ENCODE measurements around the gene DOCK10. TPM values are rescaled to one million over a fixed set of nuclear protein-coding genes. Genes with fewer than 3 reads are reported as not detected.
"Not testable (repeated sequence)": the region's sequence is repeated elsewhere in the genome, so short reads cannot be mapped to it uniquely, and the experiment has no call there.

DOCK10 gene
- total RNA-seq (ENCODE audit: insufficient read depth, low replicate concordance), result 25.5 TPM

- peak; percentile 24 for DNase-seq (ENCODE audit: low spot score)
Observed at GRCh38 chr2:225041851-225042799, at the start of gene DOCK10. DOCK10 (minus strand) TSS chr2:225042468; CDS start chr2:225042374, 94 bp downstream.

GRCh38 chr2:225091336-225091735, 49.1 kb upstream of the DOCK10 start:
- no peak for DNase-seq (ENCODE audit: low spot score)

- no peak for DNase-seq (ENCODE audit: low spot score)
Observed at GRCh38 chr2:225090746-225091145, 48.5 kb upstream of the DOCK10 start.

- DNase-seq (ENCODE audit: low spot score), result no peak
Observed at GRCh38 chr2:225086915-225087314, 44.6 kb upstream of the DOCK10 start.

DNA sequence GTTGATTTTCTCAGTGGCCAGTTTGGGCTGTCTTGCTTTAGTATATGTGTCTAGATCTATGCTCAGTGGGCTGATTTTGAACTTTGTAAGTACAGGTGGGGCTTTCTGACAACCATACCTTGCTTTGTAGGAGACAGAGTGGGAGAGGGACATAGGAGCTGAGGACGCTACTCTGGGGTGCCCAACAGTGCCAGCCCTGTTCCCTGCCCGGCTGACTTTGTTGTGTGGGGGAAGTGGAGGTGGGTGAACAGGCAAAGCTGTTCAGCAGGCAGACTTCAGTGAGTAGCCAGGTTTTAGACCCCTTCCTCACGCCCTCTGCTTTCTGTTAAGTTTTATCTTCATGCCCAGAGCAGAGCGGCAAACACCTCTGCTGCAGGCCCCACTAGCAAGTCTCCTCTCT, 44.2 kb upstream of the DOCK10 start:
- no peak for DNase-seq (ENCODE audit: low spot score)

- no peak for DNase-seq (ENCODE audit: low spot score)
Observed at GRCh38 chr2:225083276-225083675, 41.0 kb upstream of the DOCK10 start.

- DNase-seq (ENCODE audit: low spot score), result no peak
Observed at GRCh38 chr2:225076125-225076524, 33.9 kb upstream of the DOCK10 start.

- no peak for DNase-seq (ENCODE audit: low spot score)
Observed at GRCh38 chr2:225074919-225075681, 32.8 kb upstream of the DOCK10 start.

DNA sequence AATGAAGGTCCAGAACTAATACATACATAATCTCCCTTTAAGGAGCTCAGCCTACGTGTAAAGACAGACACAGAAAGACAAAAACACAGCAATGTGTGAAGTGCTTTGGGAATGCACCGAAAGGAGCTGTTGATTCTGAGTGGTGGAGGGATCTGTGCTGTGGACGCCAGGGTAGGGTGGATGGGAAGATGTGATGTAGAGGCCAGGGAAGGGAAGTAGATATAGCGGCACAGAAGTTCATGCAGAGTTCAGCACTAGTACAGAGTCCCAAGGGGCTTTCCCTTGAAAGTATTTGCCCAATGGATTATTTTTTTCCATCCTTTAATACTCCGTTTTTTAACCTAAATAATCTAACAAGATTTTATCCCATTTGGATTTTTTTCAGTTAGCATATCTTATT, 32.1 kb upstream of the DOCK10 start:
- DNase-seq (ENCODE audit: low spot score), result no peak

GRCh38 chr2:225073198-225073597, 30.9 kb upstream of the DOCK10 start:
- no peak for DNase-seq (ENCODE audit: low spot score)

DNA sequence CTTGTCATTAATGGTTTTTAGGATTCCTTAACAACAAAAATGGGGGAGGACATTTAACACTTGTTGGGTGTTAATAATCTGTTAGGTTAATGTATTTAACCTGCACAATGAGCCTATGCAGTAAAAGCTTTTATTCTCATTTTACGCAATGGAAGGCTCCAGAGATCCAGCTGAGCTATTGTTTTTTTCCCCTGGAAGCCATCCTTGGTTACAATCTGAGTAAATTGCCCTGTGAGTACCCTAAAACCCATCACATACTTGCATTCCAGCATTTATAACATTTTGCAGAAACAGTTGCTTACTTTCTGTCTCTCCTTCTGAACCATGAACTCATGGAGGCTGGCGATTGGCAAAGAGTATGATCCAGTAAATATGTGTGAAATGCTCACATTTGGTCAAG, 30.2 kb upstream of the DOCK10 start:
- DNase-seq (ENCODE audit: low spot score), result no peak

DNA sequence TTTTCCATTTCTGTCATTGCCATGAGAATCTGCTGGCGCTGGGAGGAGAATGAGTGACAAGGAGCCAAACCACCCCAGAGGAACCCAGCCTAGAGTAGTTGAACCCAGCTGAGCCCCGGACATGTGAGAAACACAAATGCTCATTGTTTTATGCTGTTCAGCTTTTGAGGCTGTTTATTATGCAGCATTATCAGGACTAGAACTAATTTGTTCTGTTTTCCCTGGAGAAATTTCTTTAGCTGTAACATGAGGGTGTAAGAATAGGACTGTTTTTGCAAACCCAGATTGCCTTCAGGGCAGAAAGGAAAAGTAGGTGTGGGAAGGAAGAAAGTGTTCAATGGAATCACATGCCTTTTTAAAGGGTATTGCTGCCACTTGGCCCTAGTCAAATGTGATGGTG, 28.5 kb upstream of the DOCK10 start:
- DNase-seq (ENCODE audit: low spot score), result no peak

DNA sequence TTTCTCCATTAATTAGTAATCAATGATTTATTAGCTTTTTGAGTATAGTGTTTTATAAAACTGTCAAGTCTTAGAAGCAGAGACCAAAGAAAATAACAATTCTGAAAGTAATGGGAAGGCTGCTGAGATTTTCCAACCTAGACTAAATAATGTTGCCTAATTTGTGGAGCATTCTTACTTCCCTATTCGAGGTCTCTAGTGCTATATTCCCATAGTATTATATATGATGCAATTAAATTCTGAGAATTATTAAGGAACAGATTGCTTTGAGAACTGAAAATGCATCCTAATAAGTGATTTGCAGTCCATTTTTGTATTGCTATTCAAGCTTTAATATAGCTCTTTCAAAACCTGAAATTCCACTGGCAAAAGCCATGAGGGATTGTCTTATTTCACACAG, 27.7 kb upstream of the DOCK10 start:
- no peak for DNase-seq (ENCODE audit: low spot score)

DNA sequence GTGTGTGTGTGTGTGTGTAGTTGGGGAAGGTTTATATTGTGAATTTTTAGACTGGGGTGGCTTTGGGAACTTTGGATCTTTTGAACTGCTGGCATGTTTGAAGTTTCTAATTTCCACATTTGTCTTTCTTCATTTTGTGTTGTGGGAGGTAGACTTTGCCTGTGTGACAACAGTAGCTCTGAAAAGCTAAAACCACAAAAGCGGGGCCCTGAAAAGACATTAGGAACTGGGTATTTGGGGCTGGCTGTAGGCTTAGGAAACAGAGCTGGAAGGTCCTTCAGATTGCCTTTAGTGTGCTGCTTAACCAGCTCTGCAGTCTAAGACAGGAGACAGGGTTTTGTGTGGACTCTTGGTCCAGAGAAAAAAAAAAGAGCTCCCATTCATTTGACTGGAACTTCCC, 27.2 kb upstream of the DOCK10 start:
- DNase-seq (ENCODE audit: low spot score), result no peak

- DNase-seq (ENCODE audit: low spot score), result no peak
Observed at GRCh38 chr2:225065882-225066281, 23.6 kb upstream of the DOCK10 start.

DNA sequence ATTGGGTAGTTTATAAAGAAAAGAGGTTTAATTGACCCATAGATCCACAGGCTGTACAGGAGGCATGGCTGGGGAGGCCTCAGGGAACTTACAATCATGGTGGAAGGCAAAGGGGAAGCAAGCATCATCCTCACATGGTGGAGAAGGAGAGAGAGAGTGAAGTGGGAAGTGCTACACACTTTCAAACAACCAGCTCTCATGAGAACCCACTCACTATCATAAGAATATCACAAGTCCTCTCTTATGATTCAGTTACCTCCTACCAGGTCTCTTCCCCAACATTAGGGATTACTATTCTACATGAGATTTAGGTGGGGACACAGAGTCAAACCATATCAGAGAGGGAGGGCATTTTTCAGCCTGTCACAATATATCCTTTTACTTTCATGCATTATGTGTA, 22.7 kb upstream of the DOCK10 start:
- no peak for DNase-seq (ENCODE audit: low spot score)

DNA sequence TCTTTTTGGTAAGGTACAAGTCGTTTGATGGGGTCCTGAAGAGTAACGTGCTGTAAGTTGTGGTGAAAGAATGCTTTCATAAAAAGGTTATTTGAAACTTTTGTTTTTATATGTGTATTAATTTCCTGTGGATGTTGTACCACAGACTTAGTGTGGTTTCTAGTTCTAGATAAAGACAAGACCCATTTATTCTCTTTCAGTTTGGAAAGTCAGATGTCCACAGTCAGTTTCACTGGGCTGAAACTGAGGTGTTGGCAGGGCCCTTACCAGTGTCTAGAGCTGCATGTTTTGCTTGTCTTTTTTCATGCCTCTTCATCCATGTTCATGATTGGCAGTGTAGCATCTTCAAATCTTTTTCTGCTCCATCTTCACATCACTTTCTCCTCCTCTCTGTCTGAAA, 22.1 kb upstream of the DOCK10 start:
- DNase-seq (ENCODE audit: low spot score), result no peak

- DNase-seq (ENCODE audit: low spot score), result no peak
Observed at GRCh38 chr2:225056330-225057073, 14.2 kb upstream of the DOCK10 start.

GRCh38 chr2:225055714-225056113, 13.4 kb upstream of the DOCK10 start:
- no peak for DNase-seq (ENCODE audit: low spot score)

DNA sequence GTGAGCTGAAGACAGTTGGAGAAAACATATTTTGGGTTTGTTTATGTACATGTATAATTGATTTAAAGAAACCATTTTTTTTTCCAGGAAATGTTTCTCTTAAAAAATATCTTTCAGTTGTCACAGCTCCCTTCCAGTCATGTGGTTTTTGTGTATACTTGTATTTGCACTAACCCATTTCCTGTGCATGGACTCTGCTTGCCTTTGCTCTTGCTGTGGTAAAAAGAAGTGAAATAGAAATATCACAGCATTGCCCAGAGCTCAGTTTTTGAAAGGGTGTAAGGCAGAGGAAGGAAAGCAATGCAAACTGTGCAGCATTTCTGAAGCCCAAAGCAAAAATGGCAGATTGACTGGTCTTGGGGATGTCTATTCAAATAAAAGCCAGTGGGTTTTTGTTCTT, 10.4 kb upstream of the DOCK10 start:
- DNase-seq (ENCODE audit: low spot score), result no peak

GRCh38 chr2:225047502-225047901, 5.2 kb upstream of the DOCK10 start:
- not testable (repeated sequence) for DNase-seq (ENCODE audit: low spot score)

GRCh38 chr2:225042800-225043167, 516 bp upstream of the DOCK10 start:
- DNase-seq (ENCODE audit: low spot score), result no peak
